Measurements from ENCODE around the gene BCL7B. TPM values are rescaled to one million over a fixed set of nuclear protein-coding genes. Genes with fewer than 3 reads are reported as not detected.

The BCL7B gene
- total and polyA plus RNA-seq, 9 donors, result 6.6 to 37.0 (median 34.3) TPM

- H3K27ac ChIP-seq (ENCODE audit: low read length), result peak overlapping the region; percentile 75
- 0% methylated on average over 14 of the region's 36 CpGs for WGBS (ENCODE audit: insufficient coverage)
- DNase-seq, result peak; percentile 27
- H3K4me1 ChIP-seq (ENCODE audit: control insufficient read depth, insufficient read depth, low read length), result peaks cover 14% of the 10 kb centered on the region
- no peaks in the 10 kb centered on the region for H3K27me3 ChIP-seq (ENCODE audit: control insufficient read depth, insufficient read depth, low read length)
- peaks cover 19% of the 10 kb centered on the region for H3K36me3 ChIP-seq (ENCODE audit: control insufficient read depth, insufficient read depth, low read length)
- peak overlapping the region; percentile 73 for H3K4me3 ChIP-seq (ENCODE audit: low read length)
- no peaks in the 10 kb centered on the region for H3K9me3 ChIP-seq (replicated peaks; ENCODE audit: control insufficient read depth, low read depth, low read length)
These were observed 36.5 kb downstream of the BCL7B start for GRCh38 chr7:73520673-73521635.

GRCh38 chr7:73519867-73520672 is 37.4 kb downstream of the BCL7B start:
- Histone ChIP-seq H3K36me3 (ENCODE audit: control insufficient read depth, insufficient read depth, low read length) (peaks cover 27% of the 10 kb centered on the region), H3K9me3 (replicated peaks; ENCODE audit: control insufficient read depth, low read depth, low read length) (no peaks in the 10 kb centered on the region), H3K27me3 (ENCODE audit: control insufficient read depth, insufficient read depth, low read length) (no peaks in the 10 kb centered on the region), H3K27ac (ENCODE audit: low read length) (peak overlapping the region; percentile 51), H3K4me3 (ENCODE audit: low read length) (peak overlapping the region; percentile 73), H3K4me1 (ENCODE audit: control insufficient read depth, insufficient read depth, low read length) (peaks cover 14% of the 10 kb centered on the region)
- WGBS (ENCODE audit: insufficient coverage), result 76% methylated on average over 15 of the region's 18 CpGs
- no peak for DNase-seq

GRCh38 chr7:73518470-73518869 is 39.0 kb downstream of the BCL7B start:
- H3K27ac ChIP-seq (ENCODE audit: low read length), result no peak overlapping the region
- no peaks in the 10 kb centered on the region for H3K9me3 ChIP-seq (replicated peaks; ENCODE audit: control insufficient read depth, low read depth, low read length)
- H3K4me1 ChIP-seq (ENCODE audit: control insufficient read depth, insufficient read depth, low read length), result peaks cover 14% of the 10 kb centered on the region
- WGBS (ENCODE audit: insufficient coverage), result 70% methylated on average over 2 of the region's 5 CpGs
- peaks cover 39% of the 10 kb centered on the region for H3K36me3 ChIP-seq (ENCODE audit: control insufficient read depth, insufficient read depth, low read length)
- no peak overlapping the region for H3K4me3 ChIP-seq (ENCODE audit: low read length)
- no peaks in the 10 kb centered on the region for H3K27me3 ChIP-seq (ENCODE audit: control insufficient read depth, insufficient read depth, low read length)
- no peak for DNase-seq

GRCh38 chr7:73517241-73517995 is 40.1 kb downstream of the BCL7B start:
- Histone ChIP-seq H3K36me3 (ENCODE audit: control insufficient read depth, insufficient read depth, low read length) (peaks cover 48% of the 10 kb centered on the region), H3K9me3 (replicated peaks; ENCODE audit: control insufficient read depth, low read depth, low read length) (no peaks in the 10 kb centered on the region), H3K4me1 (ENCODE audit: control insufficient read depth, insufficient read depth, low read length) (peaks cover 11% of the 10 kb centered on the region), H3K27ac (ENCODE audit: low read length) (no peak overlapping the region), H3K27me3 (ENCODE audit: control insufficient read depth, insufficient read depth, low read length) (no peaks in the 10 kb centered on the region), H3K4me3 (ENCODE audit: low read length) (no peak overlapping the region)
- WGBS (ENCODE audit: insufficient coverage), result no CpG with 5 or more reads among the region's 6 CpGs
- no peak for DNase-seq

GRCh38 chr7:73515178-73515577 is 42.3 kb downstream of the BCL7B start:
- no peaks in the 10 kb centered on the region for H3K9me3 ChIP-seq (replicated peaks; ENCODE audit: control insufficient read depth, low read depth, low read length)
- peaks cover 6% of the 10 kb centered on the region for H3K4me1 ChIP-seq (ENCODE audit: control insufficient read depth, insufficient read depth, low read length)
- no peaks in the 10 kb centered on the region for H3K27me3 ChIP-seq (ENCODE audit: control insufficient read depth, insufficient read depth, low read length)
- no peak overlapping the region for H3K4me3 ChIP-seq (ENCODE audit: low read length)
- H3K36me3 ChIP-seq (ENCODE audit: control insufficient read depth, insufficient read depth, low read length), result peaks cover 62% of the 10 kb centered on the region
- 92% methylated on average over 2 of the region's 3 CpGs for WGBS (ENCODE audit: insufficient coverage)
- H3K27ac ChIP-seq (ENCODE audit: low read length), result no peak overlapping the region
- no peak for DNase-seq

GRCh38 chr7:73512018-73512780 is 45.3 kb downstream of the BCL7B start:
- WGBS (ENCODE audit: insufficient coverage), result no CpG with 5 or more reads among the region's 8 CpGs
- Histone ChIP-seq H3K36me3 (ENCODE audit: control insufficient read depth, insufficient read depth, low read length) (peaks cover 84% of the 10 kb centered on the region), H3K9me3 (replicated peaks; ENCODE audit: control insufficient read depth, low read depth, low read length) (no peaks in the 10 kb centered on the region), H3K4me3 (ENCODE audit: low read length) (no peak overlapping the region), H3K27ac (ENCODE audit: low read length) (no peak overlapping the region), H3K27me3 (ENCODE audit: control insufficient read depth, insufficient read depth, low read length) (no peaks in the 10 kb centered on the region), H3K4me1 (ENCODE audit: control insufficient read depth, insufficient read depth, low read length) (no peaks in the 10 kb centered on the region)
- DNase-seq, result no peak

- Histone ChIP-seq H3K4me1 (ENCODE audit: control insufficient read depth, insufficient read depth, low read length) (no peaks in the 10 kb centered on the region), H3K27ac (ENCODE audit: low read length) (no peak overlapping the region), H3K27me3 (ENCODE audit: control insufficient read depth, insufficient read depth, low read length) (no peaks in the 10 kb centered on the region), H3K4me3 (ENCODE audit: low read length) (no peak overlapping the region), H3K9me3 (replicated peaks; ENCODE audit: control insufficient read depth, low read depth, low read length) (no peaks in the 10 kb centered on the region), H3K36me3 (ENCODE audit: control insufficient read depth, insufficient read depth, low read length) (peaks cover 78% of the 10 kb centered on the region)
- DNase-seq, result no peak
- WGBS (ENCODE audit: insufficient coverage), result 100% methylated on average over 1 of the region's 5 CpGs
These were observed 48.0 kb downstream of the BCL7B start for GRCh38 chr7:73509463-73509862.

GRCh38 chr7:73507556-73507955 is 49.9 kb downstream of the BCL7B start:
- 100% methylated on average over 2 of the region's 2 CpGs for WGBS (ENCODE audit: insufficient coverage)
- Histone ChIP-seq H3K4me1 (ENCODE audit: control insufficient read depth, insufficient read depth, low read length) (no peaks in the 10 kb centered on the region), H3K36me3 (ENCODE audit: control insufficient read depth, insufficient read depth, low read length) (peaks cover 74% of the 10 kb centered on the region), H3K27me3 (ENCODE audit: control insufficient read depth, insufficient read depth, low read length) (no peaks in the 10 kb centered on the region), H3K4me3 (ENCODE audit: low read length) (no peak overlapping the region), H3K27ac (ENCODE audit: low read length) (no peak overlapping the region), H3K9me3 (replicated peaks; ENCODE audit: control insufficient read depth, low read depth, low read length) (no peaks in the 10 kb centered on the region)
- no peak for DNase-seq

GRCh38 chr7:73504920-73505319 is 52.6 kb downstream of the BCL7B start:
- H3K27ac ChIP-seq (ENCODE audit: low read length), result no peak overlapping the region
- H3K9me3 ChIP-seq (replicated peaks; ENCODE audit: control insufficient read depth, low read depth, low read length), result no peaks in the 10 kb centered on the region
- no CpG with 5 or more reads among the region's 1 CpG for WGBS (ENCODE audit: insufficient coverage)
- H3K27me3 ChIP-seq (ENCODE audit: control insufficient read depth, insufficient read depth, low read length), result no peaks in the 10 kb centered on the region
- H3K4me1 ChIP-seq (ENCODE audit: control insufficient read depth, insufficient read depth, low read length), result no peaks in the 10 kb centered on the region
- no peak overlapping the region for H3K4me3 ChIP-seq (ENCODE audit: low read length)
- no peak for DNase-seq
- peaks cover 72% of the 10 kb centered on the region for H3K36me3 ChIP-seq (ENCODE audit: control insufficient read depth, insufficient read depth, low read length)

Measured in muscle of leg (tissue), 11 donors.